Measurements from ENCODE around the gene RTN4R.

The RTN4R gene

GRCh38 chr22:20229916-20230775, 38.0 kb downstream of the RTN4R start:
- DNase-seq (ENCODE audit: low spot score): no peak

- DNase-seq (ENCODE audit: low spot score): no peak
Measured at GRCh38 chr22:20228939-20229272, 39.2 kb downstream of the RTN4R start.

DNA sequence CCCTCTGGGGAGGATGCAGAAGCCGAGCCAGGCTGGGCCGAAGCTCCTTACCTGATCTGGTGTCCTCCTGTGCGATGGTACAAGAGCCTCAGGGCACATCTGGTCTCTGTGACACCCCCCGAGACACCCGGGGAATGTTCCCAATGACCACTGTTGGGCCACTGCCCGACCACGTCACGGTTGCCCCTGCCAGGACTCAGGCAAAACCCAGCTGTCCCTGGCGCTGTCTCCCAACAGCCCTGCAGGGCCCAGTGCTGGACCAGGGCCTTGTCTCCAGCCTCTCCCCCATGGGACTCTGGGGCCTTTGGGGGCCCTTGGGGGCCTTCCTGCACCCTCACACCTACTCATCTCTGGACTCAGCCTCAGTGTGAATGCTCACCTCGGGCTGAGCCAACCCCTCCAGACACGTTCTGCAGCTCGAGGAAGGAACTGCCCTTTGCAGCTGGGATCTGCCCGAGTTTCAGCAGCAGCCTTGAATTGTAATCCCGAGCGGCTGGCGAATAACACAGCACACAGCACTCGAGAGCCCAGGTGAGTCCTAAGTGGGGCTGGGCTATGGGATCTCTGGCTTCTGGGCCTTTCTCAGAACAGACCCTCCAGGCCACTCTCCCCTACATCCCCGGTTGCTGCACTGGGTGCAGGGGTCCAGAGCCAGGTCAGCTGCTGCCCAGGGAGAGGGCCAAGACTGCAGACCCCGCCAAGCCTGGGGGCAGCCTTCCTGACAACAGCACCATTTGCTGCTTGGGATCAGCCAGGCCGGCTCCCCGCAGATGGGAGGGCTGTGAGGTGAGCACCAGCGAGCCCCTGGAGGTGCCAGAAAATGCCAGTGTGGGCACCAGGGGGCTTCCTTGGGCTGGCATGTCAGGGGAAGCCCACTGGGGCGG, 39.8 kb downstream of the RTN4R start:
- DNase-seq (ENCODE audit: low spot score): no peak

DNA sequence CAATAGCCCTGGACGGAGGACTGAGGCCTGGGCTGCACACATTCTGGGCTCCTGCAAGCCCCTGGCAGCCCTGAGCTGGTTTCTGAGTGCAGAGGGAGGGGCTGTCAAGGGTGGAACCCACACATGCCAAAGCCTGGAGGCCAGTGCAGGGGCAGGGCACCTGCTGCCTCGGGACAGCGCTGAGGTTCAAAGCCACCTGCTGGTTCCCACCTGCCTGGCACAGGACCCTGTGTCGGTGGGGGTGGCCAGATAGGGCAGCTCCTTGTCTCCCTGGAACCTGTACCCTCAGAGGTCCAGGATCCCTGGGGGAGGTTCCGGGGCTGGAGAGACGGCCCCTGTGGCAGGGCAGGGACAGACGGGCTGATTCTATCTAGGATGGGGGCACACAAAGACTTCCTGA, 40.8 kb downstream of the RTN4R start:
- DNase-seq (ENCODE audit: low spot score): no peak

DNA sequence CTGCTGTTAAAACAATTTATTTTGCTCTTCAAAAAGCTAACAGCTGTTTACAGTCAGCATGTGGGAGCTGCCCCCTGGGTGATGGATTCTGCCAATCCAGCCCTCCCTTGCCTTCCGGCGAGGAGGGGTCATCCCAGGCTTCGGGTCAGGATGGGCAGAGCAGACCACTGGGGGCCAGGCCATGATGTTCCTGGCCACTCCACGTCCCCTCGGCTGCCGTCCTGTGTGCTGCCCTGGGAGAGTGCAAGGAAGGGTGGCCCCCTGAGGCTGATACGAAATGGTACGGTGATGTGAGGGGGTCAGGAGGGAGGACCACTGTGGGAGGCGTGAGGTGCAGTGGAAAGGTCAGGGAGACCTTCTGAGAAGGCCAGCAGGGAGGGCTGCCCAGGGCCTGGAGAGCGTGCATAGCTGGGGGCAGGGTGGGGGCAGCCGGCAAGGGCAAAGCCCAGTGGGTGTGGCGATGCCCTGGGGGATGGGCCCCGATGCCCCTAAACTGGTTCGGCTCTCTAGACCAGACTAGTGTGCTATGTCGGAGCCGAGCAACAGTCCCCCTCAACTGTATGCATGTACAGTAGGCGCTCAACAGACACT, 41.3 kb downstream of the RTN4R start:
- no peak for DNase-seq (ENCODE audit: low spot score)

DNA sequence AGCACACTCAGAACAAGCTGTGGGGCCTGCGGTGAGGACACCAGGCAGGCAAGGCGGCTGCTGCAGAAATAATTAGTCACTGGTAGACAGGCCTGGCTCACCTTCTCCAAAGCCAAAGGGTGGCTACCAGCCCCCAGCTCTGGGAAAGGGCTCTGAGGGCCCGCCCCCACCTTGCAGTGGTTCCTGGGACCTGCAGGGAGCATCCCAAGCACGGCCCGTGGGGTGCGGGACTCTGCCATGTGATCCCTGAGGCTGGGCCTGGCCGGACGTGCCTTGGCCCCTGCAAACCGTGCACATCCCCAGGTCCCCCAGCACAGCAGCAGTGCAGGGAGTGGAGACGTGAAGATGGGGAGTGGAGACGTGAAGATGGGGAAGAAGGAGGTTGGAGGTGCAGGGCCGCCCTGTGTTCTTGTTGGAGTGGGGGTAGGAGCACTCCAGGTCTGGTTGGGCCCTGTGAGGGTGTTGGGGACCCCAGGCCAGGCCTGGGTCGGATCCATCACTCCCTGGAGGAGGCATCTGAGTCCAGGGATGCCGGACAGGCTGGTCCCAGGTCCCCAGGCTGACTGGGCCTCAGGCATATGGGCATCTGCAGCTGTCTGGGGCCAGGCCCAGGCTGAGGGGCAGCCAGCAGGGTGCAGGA, 41.9 kb downstream of the RTN4R start:
- no peak for DNase-seq (ENCODE audit: low spot score)

- no peak for DNase-seq (ENCODE audit: low spot score)
Measured at GRCh38 chr22:20225693-20225966, 42.5 kb downstream of the RTN4R start.

GRCh38 chr22:20224917-20225692, 43.0 kb downstream of the RTN4R start:
- DNase-seq (ENCODE audit: low spot score): no peak

GRCh38 chr22:20224256-20224626, 43.9 kb downstream of the RTN4R start:
- no peak for DNase-seq (ENCODE audit: low spot score)

GRCh38 chr22:20223421-20224255, 44.5 kb downstream of the RTN4R start:
- no peak for DNase-seq (ENCODE audit: low spot score)

- DNase-seq (ENCODE audit: low spot score): no peak
Measured at GRCh38 chr22:20222764-20223420, 45.2 kb downstream of the RTN4R start.

DNA sequence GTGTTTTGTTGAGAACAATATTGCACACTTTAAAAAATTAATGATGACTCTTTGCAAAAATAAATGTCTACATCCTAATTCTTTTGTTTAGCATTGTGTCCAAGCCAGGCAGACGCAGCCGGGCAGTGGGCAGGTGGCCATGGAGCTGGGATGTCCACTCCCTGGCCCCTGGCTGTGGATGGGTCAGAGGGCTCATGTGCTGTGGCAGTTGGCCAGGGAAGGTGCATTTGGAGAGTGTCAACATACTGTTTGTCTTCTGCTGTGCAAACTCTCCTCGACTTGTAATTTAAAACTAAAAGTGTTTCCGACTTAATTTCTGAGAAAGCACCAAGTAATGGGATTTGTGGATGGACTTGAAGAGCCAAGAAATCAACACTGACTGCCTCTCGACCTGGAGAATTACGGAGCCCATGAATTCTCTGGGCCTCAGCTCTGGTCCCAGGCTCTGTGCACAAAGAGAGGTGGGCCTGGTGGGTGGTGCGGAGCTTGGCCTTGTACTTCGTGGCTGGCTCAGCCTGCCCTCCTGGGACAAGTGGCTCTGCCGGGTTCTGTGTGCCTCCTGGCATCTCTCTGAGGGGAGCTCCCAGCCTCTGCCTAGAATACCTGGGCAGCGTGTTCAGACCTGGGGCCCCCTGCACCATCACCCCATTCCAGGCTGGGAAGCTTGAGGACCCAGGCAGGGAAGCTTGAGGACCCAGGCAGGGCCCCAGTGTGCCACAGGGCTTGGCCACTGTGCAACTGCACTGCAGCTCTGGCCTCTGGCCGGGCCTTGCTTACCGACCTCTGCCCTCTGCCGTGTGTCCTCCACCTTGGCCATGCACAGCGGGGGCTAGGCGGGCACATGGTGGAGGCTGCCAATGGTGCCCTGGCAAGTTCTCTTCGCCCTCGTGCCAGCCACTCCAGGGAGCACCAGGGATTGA, 46.4 kb downstream of the RTN4R start:
- DNase-seq (ENCODE audit: low spot score): no peak

GRCh38 chr22:20220629-20221026, 47.5 kb downstream of the RTN4R start:
- DNase-seq (ENCODE audit: low spot score): no peak

- DNase-seq (ENCODE audit: low spot score): no peak
Measured at GRCh38 chr22:20219667-20220628, 48.2 kb downstream of the RTN4R start.

DNA sequence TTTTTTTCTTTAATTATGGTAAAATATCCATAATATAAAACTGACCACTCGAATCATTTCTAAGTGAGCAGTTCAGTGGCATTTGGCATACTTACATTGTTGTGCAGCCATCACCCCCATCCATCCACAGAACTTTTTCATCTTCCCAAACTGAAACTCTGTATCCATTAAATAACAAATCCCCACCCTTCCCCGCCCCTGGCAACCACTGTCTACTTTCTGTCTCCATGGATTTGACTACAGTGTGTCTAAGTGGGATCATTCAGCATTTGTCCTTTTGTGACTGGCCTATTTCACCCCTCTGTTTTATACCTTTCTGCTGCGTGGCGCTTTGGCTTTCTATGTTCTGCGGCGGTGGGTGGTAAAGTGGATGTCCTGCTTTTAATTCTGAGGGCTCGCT, 49.1 kb downstream of the RTN4R start:
- no peak for DNase-seq (ENCODE audit: low spot score)

- no peak for DNase-seq (ENCODE audit: low spot score)
Measured at GRCh38 chr22:20218326-20218872, 49.7 kb downstream of the RTN4R start.

DNA sequence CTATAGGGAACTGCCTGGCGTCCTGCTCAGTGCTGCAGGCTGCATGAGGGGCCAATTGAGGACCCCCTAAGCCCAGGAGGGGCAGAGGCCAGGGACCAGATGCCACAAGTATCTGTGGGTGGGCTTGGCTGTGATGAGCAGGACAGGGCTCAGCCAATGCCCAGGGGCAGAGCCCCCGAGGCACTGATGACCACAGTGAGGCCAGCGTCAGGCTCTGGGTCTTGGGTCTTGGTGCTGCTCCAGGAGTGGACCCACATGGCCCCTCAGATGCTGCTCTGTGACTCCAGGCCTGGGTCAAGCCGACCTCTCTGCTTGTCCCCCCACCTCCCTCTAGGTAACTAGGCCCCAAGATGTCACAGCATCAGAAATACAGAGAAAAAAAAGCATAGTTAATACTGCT, 50.6 kb downstream of the RTN4R start:
- no peak for DNase-seq (ENCODE audit: low spot score)
